Stimulated activated CD4-positive, alpha-beta T cell treated with anti-CD3 and anti-CD28 coated beads, TNF-alpha, amount 100 ng/mL, for 4 hours (primary cell): ENCODE results near the gene CNTNAP5.

ENCODE experiments used
- DNase-seq, 3 experiments: peaks; one replicate each; pipeline ENCODE4 v3.0.0-alpha.2; 2020; ENCODE audit warnings: low read depth in 3 of 3

The CNTNAP5 gene

DNA sequence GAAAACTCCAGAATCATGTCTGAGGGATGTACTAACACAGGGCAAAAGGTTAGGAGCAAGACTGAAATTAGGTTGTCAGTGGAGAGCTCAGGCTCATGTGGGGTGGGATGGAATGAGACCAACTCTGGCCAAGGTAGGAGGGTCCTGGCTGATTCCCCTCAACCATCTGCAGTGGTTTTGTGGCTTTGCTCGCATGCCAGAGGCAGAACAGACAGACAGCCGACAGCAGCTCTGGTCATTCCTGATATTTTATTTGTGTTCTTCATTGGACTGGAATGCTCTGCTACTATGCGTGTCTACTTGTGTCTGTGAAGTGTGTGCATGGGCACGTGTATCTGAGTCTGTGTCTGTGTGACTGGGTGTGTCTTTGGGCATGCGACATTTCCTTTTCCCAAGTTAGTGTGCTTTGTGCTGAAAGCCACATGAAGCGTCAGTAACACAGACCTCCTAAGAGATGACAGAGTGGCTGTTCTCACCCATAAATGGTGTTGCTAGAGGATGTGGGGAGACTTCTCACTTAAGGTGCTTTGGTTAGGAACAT is 239.5 kb downstream of the CNTNAP5 start:
- DNase-seq: no peak

DNA sequence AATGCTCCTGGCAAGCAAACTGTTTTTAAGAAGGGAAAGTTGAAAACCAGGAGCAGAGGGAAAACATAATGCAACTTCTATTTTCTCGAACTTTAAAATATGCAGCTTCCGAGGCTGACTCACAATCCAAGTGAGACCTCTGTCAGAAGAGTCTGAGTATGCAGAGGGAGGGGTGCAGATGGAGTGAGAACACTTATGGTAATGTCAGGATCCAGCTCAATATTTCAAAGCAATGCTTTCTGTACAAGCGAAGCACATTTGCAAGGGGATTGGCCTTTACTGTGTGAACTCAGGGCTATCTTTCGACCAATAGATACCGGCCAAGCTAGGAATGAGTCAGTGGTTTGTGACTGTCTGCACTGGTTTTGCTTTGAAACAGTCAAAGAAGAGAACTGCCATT is 242.7 kb downstream of the CNTNAP5 start:
- DNase-seq: no peak

DNA sequence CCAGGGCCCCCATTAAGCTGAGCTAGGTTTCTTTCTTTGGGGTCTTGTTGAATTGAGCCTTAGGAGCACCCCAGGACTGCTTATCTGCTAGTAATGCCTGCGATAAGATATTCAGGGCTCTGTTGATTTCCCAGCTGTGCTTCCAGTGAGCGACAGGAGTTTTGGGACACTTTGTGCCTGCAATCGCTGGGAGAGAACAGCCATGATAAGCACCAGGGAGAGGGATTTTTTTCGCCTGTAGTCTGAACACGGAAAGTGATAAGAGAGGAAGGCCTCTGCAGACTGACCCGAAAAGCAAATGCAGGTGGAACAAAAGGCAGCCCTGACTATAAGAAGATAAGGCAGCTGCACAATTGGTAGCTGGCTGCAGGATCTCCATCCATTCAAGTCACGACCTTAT is 244.3 kb downstream of the CNTNAP5 start:
- DNase-seq: no peak

DNA sequence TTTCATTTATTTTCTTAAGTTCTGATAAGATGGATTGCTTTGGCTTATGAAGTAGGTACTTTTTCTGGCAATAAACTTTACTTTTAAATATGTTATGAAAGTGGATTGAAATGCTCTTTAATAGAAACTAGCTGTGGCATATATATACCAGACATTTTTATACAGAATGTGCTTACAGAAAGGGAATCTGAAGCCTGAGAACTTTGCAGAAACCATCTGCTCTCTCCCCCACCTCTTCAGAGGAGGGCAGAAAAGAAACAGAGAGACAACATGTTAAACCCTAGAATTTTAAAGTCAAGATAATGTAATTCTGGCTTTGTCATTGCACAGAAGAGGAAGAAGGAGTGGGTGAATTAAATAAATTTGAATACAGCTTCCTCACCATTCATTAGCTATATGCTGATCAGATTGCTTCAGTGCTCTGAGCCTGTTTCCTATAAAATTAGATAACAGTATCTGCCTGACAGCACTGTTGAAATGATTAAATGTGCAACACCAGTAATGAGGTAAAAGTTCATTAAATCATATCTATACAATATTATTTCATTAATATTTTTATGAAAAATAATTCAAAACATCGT is 247.3 kb downstream of the CNTNAP5 start:
- no peak for DNase-seq

DNA sequence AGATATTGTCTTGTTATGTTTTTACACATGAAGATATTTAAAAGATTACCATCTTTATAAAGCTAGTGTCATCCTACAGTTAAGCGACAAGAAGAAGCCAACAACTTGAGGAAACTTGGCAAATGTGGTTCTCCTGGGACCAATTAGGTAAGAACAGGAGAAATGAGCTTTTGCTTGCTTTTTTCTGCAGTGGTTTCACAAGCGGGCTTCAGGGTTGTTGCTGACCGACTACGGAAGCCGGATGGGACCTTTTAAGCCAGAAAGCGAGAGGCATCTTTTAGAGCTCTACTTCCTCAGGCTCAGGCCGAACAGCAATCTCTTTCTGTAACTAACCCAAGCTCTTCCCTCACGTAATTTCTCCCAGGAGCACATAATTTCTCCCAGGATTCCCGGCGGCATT is 256.5 kb downstream of the CNTNAP5 start:
- DNase-seq: no peak

DNA sequence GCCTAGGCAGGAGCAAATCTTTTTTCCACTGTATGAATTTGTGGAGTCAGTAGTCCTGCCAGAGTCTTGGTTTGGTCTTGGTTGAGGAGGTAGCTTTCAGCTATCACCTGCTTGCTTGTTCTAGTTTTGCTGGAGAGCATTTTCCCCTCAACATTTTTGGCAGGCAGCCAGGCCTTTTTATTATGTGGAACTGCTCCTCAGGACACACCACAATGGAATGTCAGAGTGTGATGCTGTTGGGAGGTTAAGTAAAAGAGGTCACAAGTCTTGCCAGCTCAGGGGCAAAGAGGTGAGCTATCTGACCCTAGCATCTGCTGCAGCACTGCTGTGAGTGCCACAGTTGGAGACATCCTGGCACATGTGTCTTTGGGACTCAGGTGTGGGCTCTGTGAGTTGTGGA is 258.0 kb downstream of the CNTNAP5 start:
- DNase-seq: no peak

DNA sequence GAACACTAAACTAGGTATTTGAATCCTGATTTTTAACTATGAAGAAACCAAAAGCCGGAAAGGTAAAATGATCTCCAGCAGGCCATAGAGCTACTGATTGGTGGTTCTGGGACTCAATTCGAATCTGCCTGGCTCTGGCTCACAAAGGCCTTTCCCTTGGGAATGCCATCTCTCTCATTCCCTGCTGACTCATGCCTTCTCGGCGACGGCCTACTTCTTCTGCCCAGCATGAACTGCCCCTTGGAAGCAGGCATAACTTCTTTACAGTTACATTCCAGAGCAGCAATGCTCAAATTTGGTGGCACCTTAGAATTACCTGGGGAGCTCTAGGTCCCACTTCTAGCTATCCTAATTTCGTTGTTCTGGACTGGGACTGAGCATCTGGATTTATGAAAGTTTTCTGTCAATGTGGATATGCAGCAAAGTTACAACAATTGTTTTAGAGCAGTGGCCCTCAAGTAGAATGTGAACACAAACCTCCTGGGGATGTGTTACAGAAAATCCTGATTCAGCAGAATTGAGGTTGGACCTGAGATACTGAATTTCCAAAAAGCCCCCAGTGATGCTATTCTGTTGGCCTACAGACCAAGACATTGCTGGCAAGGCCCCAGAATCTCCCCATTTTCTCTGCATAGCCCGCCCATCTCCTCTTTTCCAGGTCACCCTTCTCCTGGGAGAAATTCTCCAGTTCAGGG is 261.1 kb downstream of the CNTNAP5 start:
- DNase-seq: no peak

DNA sequence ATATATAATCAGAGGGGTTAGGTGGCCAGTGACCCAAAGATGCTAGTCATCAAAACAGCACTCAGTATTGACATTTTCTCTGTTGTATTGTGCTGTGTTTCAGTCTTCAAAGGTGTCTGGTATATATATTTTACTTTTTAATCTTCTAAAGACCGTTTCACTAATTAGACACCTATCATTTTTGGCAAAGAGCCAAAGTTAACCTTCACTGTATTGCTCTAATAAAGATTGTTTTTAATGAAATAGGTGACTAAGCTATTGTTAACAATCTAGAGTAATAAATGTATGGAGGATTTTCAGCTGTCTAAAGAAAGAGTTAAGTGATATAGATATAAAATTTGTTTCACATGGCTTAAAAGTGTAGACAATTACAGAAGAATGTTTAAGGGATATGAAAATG is 264.0 kb downstream of the CNTNAP5 start:
- no peak for DNase-seq

DNA sequence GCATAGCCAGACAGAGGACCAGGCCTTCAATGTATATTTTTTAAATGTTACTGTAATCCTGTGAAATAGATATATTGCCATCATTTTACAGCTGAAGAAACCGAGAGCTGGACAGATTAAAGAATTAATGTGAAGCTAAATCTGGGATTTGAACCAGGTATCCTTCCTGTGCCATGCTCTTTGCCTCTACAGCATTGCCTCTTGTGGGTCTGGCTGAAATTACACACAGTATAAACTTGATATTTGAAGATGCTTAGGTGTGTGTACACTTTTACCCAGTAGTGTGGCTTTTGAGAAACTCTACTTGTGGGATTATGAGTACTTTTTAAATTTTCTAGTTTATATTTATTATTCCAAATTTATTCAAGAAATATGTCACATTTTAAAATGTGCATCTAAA is 264.5 kb downstream of the CNTNAP5 start:
- DNase-seq: no peak

DNA sequence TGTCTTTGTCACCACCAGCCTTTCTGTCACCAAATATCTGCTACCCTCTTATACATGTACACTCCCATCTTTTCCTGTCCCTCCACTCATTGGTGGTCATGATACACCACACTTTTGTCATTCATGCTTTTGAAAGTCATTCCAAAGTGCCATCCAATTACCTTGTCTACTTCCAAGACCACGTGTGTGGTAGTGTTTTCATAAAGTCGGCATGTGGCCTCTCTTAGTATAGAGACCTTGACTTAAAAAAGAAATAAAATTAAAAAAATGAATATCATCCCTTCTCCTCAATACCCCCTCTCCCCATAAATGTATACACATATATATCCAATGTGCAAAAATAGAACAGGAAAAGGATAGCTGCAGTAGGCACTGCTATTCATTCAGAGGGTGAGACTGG is 271.4 kb downstream of the CNTNAP5 start:
- DNase-seq: no peak

DNA sequence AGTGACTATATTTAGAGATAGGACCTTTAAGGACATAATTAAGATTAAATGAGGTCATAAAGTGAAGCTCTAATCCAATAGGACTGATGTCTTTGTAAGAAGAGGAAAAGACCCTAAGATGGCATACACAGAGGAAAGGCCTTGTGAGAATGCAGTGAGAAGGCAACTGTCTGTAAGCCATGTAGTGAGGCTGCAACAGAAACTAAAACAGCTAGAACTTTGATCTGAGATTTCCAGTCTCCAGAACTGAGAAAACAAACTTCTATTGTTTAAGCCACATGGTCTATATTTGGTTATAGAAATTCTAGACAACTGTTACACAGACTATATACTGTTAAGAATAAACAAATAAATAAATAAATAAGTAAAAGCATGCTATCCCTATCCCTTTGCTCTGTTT is 276.8 kb downstream of the CNTNAP5 start:
- DNase-seq: no peak

DNA sequence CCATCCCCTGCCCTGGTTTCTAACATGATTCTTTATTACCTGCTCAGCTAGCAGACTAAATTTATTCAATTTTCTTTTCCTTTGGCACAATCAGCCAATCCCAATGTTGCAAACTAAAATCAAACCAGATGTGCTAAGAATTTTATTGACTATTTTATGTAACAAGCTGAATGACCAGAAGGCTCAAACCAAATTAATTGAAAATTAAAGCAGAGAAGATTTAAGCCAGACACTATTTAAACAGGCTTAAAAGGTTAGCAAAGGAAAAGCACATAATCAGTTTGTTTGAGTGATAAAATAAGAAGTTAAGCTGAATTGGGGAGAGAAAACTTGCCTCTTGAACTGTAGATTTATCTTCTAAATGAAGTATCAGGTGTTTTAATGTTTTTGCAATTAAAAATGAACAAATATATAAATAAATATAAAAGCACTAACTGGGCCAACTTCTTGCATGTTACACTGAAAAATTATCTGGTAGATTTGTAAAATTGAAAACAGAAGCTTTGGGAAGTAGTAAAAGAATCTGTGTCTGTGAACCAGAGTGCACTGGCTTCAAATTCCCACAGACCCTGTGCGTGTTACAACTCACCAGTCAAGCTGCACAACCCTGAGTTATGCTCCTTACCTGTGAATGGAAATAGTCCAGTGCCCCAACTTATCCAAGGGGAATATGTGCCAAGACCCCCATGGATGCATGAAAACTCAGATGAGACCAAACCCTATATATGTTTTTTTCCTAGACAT is 283.4 kb downstream of the CNTNAP5 start:
- no peak for DNase-seq

DNA sequence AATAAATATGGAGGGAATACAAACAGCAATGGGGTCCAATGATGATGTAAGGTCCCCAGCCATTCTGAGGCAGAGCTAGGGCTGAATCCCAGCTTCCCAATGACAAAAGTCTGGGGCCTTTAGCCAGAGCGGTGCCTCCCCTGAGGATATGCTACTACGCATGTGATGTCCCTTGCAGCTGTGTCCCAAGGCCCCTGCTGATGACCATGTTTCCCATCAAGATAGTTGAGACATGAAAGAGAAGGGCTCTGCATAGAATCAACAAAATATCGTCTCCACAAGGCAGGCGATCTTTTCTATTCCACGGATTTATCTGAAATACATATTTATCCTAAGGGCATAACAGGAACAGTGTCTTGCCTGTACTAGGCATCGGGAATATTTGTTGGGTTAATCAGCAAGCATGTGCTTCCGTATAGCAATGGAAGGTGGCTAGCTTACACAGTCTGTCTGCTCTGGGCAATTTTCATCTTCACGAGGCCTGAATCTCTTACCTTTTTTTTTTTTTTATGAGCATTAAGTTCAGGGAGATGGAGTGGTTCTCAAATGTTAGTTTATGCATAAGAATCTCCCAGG is 284.6 kb downstream of the CNTNAP5 start:
- no peak for DNase-seq

DNA sequence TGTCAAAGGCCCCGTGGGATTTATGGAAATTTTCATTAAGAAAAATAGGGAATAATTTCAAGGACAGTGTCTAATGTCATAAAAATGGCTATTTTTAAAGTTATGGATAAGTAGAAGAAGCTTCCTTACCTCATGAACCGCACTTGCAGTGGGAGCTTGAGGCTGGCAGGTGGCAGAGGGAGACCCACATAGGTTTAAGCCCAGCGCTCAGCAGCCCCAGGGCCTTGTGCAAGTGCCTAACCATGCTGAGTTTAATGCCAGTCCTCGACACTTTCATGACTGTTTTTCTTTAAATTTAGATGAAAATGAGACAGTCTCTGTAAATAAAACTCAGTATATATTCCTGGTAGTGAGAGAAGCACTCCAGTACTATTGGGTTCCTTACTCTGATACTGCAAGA is 285.6 kb downstream of the CNTNAP5 start:
- DNase-seq: no peak

DNA sequence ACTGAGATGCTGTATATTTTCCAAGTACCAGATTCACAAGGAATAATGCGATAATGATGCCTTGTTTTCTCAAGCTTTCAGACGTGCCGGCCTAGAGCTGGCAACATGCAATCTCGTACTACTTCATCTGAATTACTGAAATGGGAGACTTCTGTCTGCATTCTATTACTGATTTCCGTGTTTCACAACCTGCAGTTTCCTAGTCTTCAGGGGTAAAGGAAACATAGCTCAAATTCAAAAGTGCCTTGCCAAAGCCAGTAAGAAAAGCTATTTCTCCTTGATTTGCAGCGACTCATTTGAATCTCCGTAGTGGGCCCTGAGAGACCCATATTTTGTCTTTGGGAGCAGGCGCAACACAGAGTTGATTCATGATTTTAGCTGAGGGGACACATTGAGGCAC is 289.0 kb downstream of the CNTNAP5 start:
- no peak for DNase-seq

DNA sequence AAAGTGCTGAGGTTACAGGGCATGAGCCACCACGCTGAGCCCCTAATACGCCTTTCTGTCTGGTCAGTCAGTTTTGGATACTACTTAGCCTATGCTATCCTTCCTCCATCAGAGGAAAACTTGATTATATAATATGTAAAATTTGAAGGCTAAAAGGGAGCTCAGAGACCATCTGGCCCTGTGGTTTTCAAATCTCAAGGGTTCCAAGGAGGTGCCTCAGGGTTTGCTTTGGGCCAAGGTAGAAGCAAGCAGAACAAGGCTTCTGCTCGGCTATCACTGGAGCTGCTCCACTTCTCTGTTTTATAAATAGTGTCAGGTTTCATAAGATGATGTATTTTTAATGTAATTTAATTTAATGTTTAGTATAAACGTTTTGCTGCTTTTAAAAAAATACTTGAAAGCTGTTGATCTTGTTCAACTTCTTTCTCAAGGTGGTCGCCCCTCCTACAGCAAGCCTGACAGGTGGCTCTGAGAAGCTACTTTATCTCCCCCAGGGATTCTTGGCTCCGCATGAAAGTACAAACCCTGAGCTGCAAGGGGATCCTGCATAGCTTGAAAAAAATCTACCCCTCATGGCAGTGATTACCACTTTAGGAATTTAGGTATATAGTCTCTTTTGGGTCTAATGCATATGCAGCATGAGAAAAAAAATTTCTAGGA is 290.3 kb downstream of the CNTNAP5 start:
- DNase-seq: no peak

DNA sequence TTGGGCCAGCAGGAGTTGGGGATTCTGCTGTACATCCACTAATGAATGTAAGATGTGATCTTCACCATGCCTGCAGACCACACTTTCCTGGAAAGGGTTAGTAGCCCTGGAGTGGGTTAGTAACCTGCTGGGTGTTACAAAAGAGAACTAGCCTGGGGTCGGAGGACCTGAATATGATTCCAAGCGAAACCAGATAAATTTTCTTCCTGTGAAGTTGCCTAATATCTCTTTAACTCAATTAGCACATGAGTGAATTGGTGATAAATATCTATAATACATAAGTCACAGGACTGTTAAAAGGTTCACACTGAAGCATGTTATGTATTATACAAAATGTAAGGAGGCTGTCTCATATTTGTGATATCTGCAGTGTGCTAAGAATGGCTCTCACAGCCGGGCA is 291.0 kb downstream of the CNTNAP5 start:
- no peak for DNase-seq

DNA sequence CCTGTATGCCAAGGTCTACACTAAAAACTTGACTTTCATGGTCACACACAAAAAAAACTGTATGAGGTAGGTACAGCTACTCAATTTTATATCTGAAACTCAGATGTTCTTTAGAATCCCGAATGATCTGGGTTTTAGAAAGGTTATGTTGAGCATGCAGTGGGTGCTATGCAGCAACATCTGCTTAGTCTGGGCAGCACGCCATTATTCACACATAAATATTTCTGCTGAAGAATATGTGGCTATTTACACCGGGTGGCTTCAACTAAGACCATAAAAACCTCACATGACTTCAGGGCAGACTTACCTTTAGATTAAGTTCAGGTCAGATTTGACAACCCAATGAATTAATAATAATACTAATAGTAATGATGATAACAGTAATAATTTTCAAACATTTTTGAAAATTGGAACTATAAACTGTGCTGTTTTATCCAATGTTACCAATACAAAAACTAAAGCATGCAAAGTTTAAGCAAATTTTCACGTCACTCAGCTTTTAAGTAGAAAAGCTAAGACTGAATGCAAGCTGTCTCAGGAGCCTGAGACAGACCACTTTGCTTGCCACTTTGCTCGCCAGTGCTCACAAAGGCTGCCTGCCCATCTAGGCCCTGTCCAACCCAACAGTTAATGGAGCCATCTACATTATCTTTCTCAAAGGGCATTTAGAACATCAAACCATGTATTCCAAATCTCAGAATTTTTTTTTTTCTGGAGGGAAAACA is 292.0 kb downstream of the CNTNAP5 start:
- no peak for DNase-seq

DNA sequence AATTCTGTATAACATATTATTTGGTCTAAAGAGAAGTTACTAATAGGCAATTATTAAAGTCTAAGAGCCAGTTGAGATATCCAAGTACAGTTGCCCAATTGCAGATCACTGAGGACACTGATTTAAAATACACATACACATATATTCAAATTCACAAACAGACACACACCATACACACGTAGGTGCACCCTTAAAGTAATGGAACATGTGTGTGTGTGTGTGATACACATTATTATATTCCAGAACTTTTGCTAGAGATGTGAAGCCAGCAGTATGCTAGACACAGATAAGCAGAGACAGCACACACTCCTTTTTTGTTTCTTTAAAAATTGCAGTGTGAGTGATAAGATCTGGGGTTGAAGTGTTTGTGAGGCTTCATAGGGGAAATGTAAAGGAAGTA is 292.5 kb downstream of the CNTNAP5 start:
- no peak for DNase-seq

DNA sequence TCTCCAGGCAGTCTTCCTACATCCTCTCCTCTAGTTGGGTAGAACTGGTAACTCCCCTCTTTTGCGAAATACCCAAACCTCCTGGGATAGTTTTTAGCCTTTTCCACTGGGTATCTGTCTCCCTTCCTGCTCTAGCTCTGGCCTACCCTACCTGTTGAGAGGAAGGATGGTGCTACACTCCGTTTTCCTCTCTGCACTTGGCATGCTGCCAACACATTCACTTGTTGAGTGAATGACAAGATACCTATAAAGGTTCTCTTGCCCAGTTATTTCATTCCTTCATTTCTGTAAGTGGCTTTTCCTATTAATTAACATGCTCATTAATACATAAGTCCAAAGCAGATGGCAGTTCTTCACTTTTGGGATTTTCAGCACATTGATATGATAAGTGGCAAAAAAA is 293.8 kb downstream of the CNTNAP5 start:
- DNase-seq: no peak

DNA sequence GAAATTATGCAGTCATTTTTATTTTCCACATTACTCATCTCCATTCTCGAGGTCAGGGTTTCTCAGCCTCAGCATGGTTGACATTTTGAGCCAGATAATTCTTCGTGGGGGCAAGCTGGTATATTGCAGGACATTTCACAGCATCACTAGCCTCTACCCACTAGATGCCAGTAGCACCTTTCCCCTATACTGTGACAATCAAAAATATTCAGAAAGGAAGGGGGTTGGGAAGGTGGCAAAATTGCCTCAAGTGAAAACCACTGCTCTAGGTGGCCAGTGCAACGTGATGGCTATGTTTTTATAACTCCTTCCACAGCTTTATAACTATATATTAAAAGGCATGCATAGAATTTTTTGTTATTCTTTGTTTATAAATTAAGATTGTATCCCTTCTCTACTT is 294.5 kb downstream of the CNTNAP5 start:
- no peak for DNase-seq
